Activated T-cell treated with anti-CD3 and anti-CD28 coated beads, Interleukin-2, amount 50 U/mL, for 72 hours (primary cell): ENCODE measurements around the gene GCNT1. TPM values are rescaled to one million over a fixed set of nuclear protein-coding genes. Genes with fewer than 3 reads are reported as not detected.
"Not testable (repeated sequence)": the region's sequence is repeated elsewhere in the genome, so short reads cannot be mapped to it uniquely, and the experiment has no call there.

Experiments used
- ATAC-seq, 2 donors: fragments of 150-1000 bp; cut with Tn5 transposase; replicated peaks in 1 of 2; 2 replicates each; pipeline ENCODE4 v1.10.0; 2021; ENCODE audit warnings: moderate library complexity in 2 of 2, mild to moderate bottlenecking in 1 of 2
- DNase-seq, 2 donors: peaks; one replicate each; pipeline ENCODE4 v3.0.0; 2021 to 2022; ENCODE audit warnings: mixed read lengths in 1 of 2
- H3K27ac Mint-ChIP-seq: one replicate; pipeline ENCODE4 v1.8.0; 2022; ENCODE audit warnings: mild to moderate bottlenecking, moderate library complexity, mixed read lengths
- H3K27me3 Mint-ChIP-seq: one replicate; pipeline ENCODE4 v1.8.0; 2022; ENCODE audit warnings: low read depth, mixed read lengths
- H3K36me3 Mint-ChIP-seq, 2 donors: one replicate each; pipeline ENCODE4 v1.8.0; 2022; ENCODE audit warnings: mixed read lengths in 2 of 2, mild to moderate bottlenecking in 1 of 2; ENCODE audit not compliant: insufficient read depth in 2 of 2
- H3K4me1 Mint-ChIP-seq: one replicate; pipeline ENCODE4 v1.8.0; 2022; ENCODE audit warnings: low read depth, mixed read lengths
- H3K4me3 Mint-ChIP-seq, 2 donors: one replicate each; pipeline ENCODE4 v1.8.0; 2022; ENCODE audit warnings: mild to moderate bottlenecking in 2 of 2, mixed read lengths in 2 of 2, moderate library complexity in 2 of 2
- H3K9me3 Mint-ChIP-seq, 2 donors: one replicate each; pipeline ENCODE4 v1.8.0; 2022; ENCODE audit warnings: mixed read lengths in 2 of 2
- total RNA-seq, 2 donors: library from RNA; stranded (reverse); gene quantifications; one replicate each; pipeline ENCODE4 v1.2.3, GENCODE V29; 2022

The GCNT1 gene
- total RNA-seq, 2 donors from 2014 or later: 4.2 to 9.7 TPM

- peaks cover 42% of the 10 kb centered on the region for H3K4me1 Mint-ChIP-seq
- H3K36me3 Mint-ChIP-seq: peaks cover 0 to 4% of the 10 kb centered on the region in 2 donors
- H3K4me3 Mint-ChIP-seq: no peak overlapping the region
- H3K27ac Mint-ChIP-seq: no peak overlapping the region
- H3K9me3 Mint-ChIP-seq: no peaks in the 10 kb centered on the region
- DNase-seq (no peak), ATAC-seq (peak; percentile 49 to 64)
- H3K27me3 Mint-ChIP-seq: no peaks in the 10 kb centered on the region
Observed at GRCh38 chr9:76426807-76427419, 32.1 kb upstream of the GCNT1 start.

GRCh38 chr9:76431601-76432000, 27.4 kb upstream of the GCNT1 start:
- Mint-ChIP-seq H3K9me3 (no peaks in the 10 kb centered on the region), H3K36me3 (peaks cover 0 to 2% of the 10 kb centered on the region in 2 donors), H3K27ac (no peak overlapping the region), H3K4me1 (peaks cover 46% of the 10 kb centered on the region), H3K4me3 (no peak overlapping the region), H3K27me3 (peaks cover 10% of the 10 kb centered on the region)
- DNase-seq (no peak), ATAC-seq (no peak)

- no peaks in the 10 kb centered on the region for H3K36me3 Mint-ChIP-seq
- peaks cover 10% of the 10 kb centered on the region for H3K27me3 Mint-ChIP-seq
- H3K4me3 Mint-ChIP-seq: peak overlapping the region in 1 of 2 donors; percentile 79
- DNase-seq (no peak), ATAC-seq (peak; percentile 39 to 42)
- H3K27ac Mint-ChIP-seq: no peak overlapping the region
- no peaks in the 10 kb centered on the region for H3K9me3 Mint-ChIP-seq
- peaks cover 51% of the 10 kb centered on the region for H3K4me1 Mint-ChIP-seq
Observed at GRCh38 chr9:76433406-76433805, 25.6 kb upstream of the GCNT1 start.

GRCh38 chr9:76433836-76434235, 25.1 kb upstream of the GCNT1 start:
- Mint-ChIP-seq H3K4me1 (peaks cover 55% of the 10 kb centered on the region), H3K36me3 (no peaks in the 10 kb centered on the region), H3K9me3 (no peaks in the 10 kb centered on the region), H3K27me3 (peaks cover 10% of the 10 kb centered on the region), H3K4me3 (peak overlapping the region; percentile 3 to 79), H3K27ac (peak overlapping the region; percentile 72)
- no peak for DNase-seq
- peak; percentile 66 to 70 for ATAC-seq

- not testable (repeated sequence) for ATAC-seq, H3K9me3 Mint-ChIP-seq, H3K4me3 Mint-ChIP-seq, DNase-seq, H3K27me3 Mint-ChIP-seq, H3K27ac Mint-ChIP-seq, H3K36me3 Mint-ChIP-seq
- H3K4me1 Mint-ChIP-seq: peaks cover 66% of the 10 kb centered on the region
Observed at GRCh38 chr9:76434897-76435296, 24.1 kb upstream of the GCNT1 start.

- H3K27ac Mint-ChIP-seq: peak overlapping the region; percentile 95
- not testable (repeated sequence) for ATAC-seq, DNase-seq
Observed at GRCh38 chr9:76437017-76437699, 21.8 kb upstream of the GCNT1 start.

GRCh38 chr9:76438841-76439588, 20.0 kb upstream of the GCNT1 start:
- peak; percentile 69 to 72 for ATAC-seq
- DNase-seq: peak; percentile 42 to 45
- Mint-ChIP-seq H3K4me3 (peak overlapping the region; percentile 65 to 68), H3K27me3 (peaks cover 5% of the 10 kb centered on the region), H3K4me1 (peaks cover 82% of the 10 kb centered on the region), H3K36me3 (peaks cover 3 to 8% of the 10 kb centered on the region in 2 donors), H3K9me3 (no peaks in the 10 kb centered on the region), H3K27ac (peak overlapping the region; percentile 95)

More at GRCh38 chr9:76437017-76437699, 21.8 kb upstream of the GCNT1 start:
- H3K4me1 Mint-ChIP-seq: peaks cover 88% of the 10 kb centered on the region
- not testable (repeated sequence) for H3K9me3 Mint-ChIP-seq, H3K4me3 Mint-ChIP-seq, H3K36me3 Mint-ChIP-seq, H3K27me3 Mint-ChIP-seq

GRCh38 chr9:76441551-76442322, 17.2 kb upstream of the GCNT1 start:
- no peaks in the 10 kb centered on the region for H3K9me3 Mint-ChIP-seq
- peak; percentile 62 to 74 for DNase-seq
- no peaks in the 10 kb centered on the region for H3K27me3 Mint-ChIP-seq
- H3K36me3 Mint-ChIP-seq: peaks cover 6 to 8% of the 10 kb centered on the region in 2 donors
- H3K4me3 Mint-ChIP-seq: peak overlapping the region; percentile 81
- peak; percentile 84 to 87 for ATAC-seq
- peak overlapping the region; percentile 88 for H3K27ac Mint-ChIP-seq
- H3K4me1 Mint-ChIP-seq: peaks cover 74% of the 10 kb centered on the region

- H3K4me1 Mint-ChIP-seq: peaks cover 74% of the 10 kb centered on the region
- H3K4me3 Mint-ChIP-seq: peak overlapping the region; percentile 66 to 72
- ATAC-seq: no peak
- H3K36me3 Mint-ChIP-seq: peaks cover 6 to 8% of the 10 kb centered on the region in 2 donors
- DNase-seq: no peak
- H3K27ac Mint-ChIP-seq: peak overlapping the region; percentile 44
- H3K27me3 Mint-ChIP-seq: no peaks in the 10 kb centered on the region
- no peaks in the 10 kb centered on the region for H3K9me3 Mint-ChIP-seq
Observed at GRCh38 chr9:76443887-76444286, 15.1 kb upstream of the GCNT1 start.

GRCh38 chr9:76444322-76444929, 14.6 kb upstream of the GCNT1 start:
- Mint-ChIP-seq H3K4me3 (peak overlapping the region; percentile 66 to 72), H3K27ac (peak overlapping the region; percentile 4), H3K4me1 (peaks cover 69% of the 10 kb centered on the region), H3K9me3 (no peaks in the 10 kb centered on the region), H3K27me3 (no peaks in the 10 kb centered on the region), H3K36me3 (peaks cover 6 to 8% of the 10 kb centered on the region in 2 donors)
- DNase-seq: no peak
- ATAC-seq: no peak

- Mint-ChIP-seq H3K9me3 (no peaks in the 10 kb centered on the region), H3K4me3 (no peak overlapping the region), H3K4me1 (peaks cover 53% of the 10 kb centered on the region), H3K27ac (no peak overlapping the region), H3K36me3 (peaks cover 7 to 8% of the 10 kb centered on the region in 2 donors), H3K27me3 (no peaks in the 10 kb centered on the region)
- ATAC-seq: no peak
- DNase-seq: no peak
Observed at GRCh38 chr9:76445976-76446375, 13.0 kb upstream of the GCNT1 start.

- DNase-seq (no peak), ATAC-seq (no peak)
- peaks cover 6% of the 10 kb centered on the region for H3K27me3 Mint-ChIP-seq
- no peaks in the 10 kb centered on the region for H3K9me3 Mint-ChIP-seq
- no peak overlapping the region for H3K27ac Mint-ChIP-seq
- peaks cover 2 to 10% of the 10 kb centered on the region in 2 donors for H3K36me3 Mint-ChIP-seq
- peaks cover 34% of the 10 kb centered on the region for H3K4me1 Mint-ChIP-seq
- H3K4me3 Mint-ChIP-seq: no peak overlapping the region
Observed at GRCh38 chr9:76448501-76448900, 10.5 kb upstream of the GCNT1 start.
